Fibroblast of mammary gland (primary cell): ENCODE data around the gene MAGI2.

Experiments used
- DNase-seq: peaks from one replicate; pipeline ENCODE4 v3.0.0-alpha.2; 2010; ENCODE audit warnings: low read depth
- H3K4me3 ChIP-seq: 2 replicates; pipeline ENCODE4 v1.5.1; 2011; ENCODE audit warnings: low read depth, mild to moderate bottlenecking, low read length, moderate library complexity; ENCODE audit not compliant: control insufficient read depth
- TF ChIP-seq, protein P1 (sequence below): conservative IDR thresholded peaks from 2 replicates; pipeline ENCODE4 v1.5.1; 2011; ENCODE audit warnings: low read depth, low read length, inconsistent platforms; ENCODE audit not compliant: control insufficient read depth, insufficient read depth

MAGI2 gene

DNA sequence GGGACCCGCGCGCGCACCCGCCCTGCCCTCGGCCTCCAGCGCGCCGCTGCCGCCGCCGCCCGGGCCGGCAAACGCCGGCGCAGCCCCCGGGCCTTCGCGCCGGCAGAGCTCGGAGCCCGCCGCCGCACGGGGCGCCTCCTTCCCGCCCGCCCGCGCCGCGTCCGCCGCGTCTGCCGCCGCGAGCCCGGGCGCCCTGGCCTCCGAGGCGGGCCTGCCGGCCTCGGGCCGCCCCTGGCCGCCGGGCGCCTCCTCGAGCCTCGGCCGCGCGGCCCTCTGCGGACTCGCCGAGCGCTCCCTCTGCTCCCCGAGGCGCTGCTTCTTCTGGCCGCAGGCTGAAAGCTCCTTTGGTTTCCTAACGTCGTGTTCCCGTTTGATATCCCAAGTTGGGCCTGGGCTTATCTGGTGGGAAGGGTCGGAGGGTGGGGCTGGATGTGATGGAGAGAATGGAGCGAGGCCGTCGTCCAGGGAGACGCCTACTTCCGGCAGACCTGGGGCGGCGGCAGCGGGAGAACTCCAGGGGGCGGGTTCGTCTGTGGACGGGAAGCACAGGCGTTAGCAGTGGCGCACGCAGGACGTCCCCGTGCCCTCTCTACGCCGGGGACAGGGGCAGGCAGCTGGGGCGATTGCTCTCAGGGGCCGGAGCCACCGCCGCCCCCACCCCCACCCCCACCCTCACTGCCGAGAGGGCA lies 1433.9 kb downstream of the MAGI2 start:
- peak; percentile 65 for DNase-seq
- TF ChIP-seq, protein P1, sequence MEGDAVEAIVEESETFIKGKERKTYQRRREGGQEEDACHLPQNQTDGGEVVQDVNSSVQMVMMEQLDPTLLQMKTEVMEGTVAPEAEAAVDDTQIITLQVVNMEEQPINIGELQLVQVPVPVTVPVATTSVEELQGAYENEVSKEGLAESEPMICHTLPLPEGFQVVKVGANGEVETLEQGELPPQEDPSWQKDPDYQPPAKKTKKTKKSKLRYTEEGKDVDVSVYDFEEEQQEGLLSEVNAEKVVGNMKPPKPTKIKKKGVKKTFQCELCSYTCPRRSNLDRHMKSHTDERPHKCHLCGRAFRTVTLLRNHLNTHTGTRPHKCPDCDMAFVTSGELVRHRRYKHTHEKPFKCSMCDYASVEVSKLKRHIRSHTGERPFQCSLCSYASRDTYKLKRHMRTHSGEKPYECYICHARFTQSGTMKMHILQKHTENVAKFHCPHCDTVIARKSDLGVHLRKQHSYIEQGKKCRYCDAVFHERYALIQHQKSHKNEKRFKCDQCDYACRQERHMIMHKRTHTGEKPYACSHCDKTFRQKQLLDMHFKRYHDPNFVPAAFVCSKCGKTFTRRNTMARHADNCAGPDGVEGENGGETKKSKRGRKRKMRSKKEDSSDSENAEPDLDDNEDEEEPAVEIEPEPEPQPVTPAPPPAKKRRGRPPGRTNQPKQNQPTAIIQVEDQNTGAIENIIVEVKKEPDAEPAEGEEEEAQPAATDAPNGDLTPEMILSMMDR, result no peak

DNA sequence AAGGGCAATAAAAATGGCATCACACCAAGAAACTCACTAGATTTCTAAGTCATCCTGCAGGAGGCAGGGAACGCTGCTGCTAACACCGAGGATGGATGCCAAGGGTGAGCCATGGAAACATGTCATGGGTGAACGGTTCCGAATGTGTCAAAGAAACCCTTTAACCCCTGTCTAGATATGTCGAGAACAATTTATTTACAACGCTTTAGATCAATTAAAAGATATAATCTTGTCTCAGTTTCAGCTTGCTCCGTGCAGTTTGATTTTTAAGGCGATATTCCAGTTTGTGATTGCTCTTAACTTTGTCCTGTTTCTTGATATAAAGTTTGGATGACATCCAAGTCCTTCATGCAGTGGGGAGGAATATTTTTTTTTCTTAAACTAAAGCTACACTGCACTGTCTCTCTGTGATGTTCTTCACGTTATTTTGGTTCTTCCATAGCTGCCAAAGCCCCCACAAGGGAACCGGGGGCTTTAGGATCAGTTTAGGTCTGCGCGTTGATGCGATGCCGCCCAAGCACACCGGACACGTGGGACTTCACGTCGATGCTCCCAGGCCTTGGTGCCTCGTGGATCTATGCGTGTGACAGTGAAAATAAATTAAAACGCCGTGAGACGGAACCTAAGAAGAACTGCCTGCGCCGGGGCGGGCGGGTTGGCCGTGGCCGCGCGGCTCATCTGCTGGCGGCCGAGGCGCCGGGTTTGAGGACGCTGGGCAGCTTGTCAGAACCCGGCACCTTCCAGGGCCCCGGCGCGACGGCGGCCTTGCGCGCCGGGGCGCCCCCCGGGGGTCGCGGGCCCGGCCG lies 1434.6 kb downstream of the MAGI2 start:
- DNase-seq, result peak; percentile 80
- peak overlapping the region; percentile 34 for H3K4me3 ChIP-seq
- TF ChIP-seq, protein P1, result peak; percentile 26

More for the DNA sequence above, 1433.9 kb downstream of the MAGI2 start:
- peak overlapping the region; percentile 61 for H3K4me3 ChIP-seq

DNA sequence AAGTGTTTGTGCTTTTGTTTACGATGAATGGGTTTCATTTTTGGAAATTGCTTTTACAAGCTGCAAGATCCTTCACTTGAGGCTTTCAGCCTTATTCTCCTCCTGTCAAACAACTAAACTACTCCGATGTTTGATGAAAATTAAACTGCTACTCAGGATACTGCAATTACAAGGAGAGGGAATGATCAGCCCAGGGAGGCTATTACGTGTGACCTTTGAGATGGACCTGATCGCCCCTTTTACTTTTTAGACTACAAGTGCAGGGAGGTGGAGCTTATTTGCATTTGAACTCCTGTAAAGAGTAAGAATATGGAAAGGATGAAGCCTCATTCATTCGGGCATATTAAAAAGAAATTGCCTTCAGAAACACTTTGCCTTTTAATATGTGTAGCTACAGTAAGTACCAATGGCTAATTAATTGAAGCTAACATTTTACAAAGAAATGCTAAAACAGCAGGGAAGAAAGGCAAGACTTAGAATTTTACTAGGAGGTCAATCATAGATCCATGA lies 1435.8 kb downstream of the MAGI2 start:
- no peak for DNase-seq
- TF ChIP-seq, protein P1, result no peak
- H3K4me3 ChIP-seq, result no peak overlapping the region

DNA sequence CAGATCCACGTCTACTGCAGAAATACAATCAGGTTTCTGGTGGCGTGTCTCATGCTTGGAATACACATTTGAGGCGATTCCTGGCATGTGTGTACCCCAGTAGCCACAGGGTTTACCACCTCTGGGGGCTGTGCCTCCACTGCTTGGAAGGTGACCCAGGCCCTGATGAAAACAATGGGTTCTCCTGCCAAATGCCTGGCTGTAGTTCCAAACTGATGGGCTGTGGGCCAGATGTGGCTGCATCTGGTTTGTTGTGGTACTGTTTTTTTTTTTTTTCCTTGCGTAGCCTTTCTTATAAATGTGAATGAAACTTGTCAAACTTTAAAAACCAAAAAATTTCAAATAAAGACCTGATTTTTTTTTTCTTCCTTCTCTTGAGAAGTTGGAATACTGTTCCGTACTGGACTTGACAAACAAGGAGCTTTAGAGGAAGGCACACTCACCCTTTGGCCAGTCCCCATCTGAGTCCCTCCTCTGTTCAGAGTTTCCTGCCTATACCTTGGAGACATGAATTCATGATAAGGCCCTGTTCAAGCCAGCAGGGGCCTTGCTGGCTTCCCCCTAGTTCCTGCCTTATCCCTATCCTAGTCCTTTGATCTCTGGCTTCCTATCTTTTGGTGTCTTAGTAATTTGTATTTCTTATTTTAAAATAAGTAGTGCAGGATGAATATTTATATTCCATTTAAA lies 1437.8 kb downstream of the MAGI2 start:
- H3K4me3 ChIP-seq, result no peak overlapping the region
- DNase-seq, result no peak
- TF ChIP-seq, protein P1, result no peak

DNA sequence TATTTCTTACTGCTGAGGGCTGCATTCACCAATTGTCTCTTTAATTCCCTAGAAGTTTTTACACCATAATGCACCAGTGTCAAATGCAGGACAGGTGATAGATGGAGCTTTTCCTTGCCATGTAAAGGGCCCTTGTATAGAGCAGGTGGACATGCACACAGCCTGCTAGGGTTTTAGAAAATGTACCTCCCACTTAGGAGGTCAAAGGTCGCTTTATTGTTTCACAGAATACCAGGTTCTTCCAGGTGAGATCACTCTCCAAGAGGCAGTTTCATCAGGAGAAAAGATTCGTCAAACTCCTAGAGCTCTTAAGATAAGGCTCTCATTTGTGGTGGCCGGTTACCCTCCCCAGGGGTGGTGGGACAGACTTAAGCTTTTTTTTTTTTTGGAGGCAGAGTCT lies 1439.1 kb downstream of the MAGI2 start:
- no peak for DNase-seq
- H3K4me3 ChIP-seq, result no peak overlapping the region
- TF ChIP-seq, protein P1, result no peak

DNA sequence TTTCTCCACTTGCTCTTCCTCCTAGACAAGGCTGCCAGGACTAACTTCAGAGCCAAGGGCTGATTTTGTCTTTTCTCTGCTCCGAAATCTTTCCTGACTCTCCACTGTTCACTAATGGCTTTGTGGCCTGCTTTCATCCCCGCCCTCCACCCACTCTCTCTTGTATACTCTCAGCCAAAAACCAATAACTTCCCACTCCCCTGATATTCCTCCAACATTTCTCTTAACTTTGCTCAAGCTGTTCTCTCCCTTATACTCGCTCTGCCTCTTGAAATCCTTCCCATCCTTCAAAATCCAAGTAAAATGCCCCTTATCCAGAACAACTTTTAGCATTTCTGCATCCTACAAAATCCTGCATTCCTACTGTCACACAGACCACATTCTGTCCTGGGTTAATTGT lies 1440.1 kb downstream of the MAGI2 start:
- no peak for DNase-seq
- TF ChIP-seq, protein P1, result no peak
- H3K4me3 ChIP-seq, result no peak overlapping the region
